Measurements from ENCODE around the gene WDFY2.
"Not testable (repeated sequence)": the region's sequence is repeated elsewhere in the genome, so short reads cannot be mapped to it uniquely, and the experiment has no call there.

WDFY2 gene

DNA sequence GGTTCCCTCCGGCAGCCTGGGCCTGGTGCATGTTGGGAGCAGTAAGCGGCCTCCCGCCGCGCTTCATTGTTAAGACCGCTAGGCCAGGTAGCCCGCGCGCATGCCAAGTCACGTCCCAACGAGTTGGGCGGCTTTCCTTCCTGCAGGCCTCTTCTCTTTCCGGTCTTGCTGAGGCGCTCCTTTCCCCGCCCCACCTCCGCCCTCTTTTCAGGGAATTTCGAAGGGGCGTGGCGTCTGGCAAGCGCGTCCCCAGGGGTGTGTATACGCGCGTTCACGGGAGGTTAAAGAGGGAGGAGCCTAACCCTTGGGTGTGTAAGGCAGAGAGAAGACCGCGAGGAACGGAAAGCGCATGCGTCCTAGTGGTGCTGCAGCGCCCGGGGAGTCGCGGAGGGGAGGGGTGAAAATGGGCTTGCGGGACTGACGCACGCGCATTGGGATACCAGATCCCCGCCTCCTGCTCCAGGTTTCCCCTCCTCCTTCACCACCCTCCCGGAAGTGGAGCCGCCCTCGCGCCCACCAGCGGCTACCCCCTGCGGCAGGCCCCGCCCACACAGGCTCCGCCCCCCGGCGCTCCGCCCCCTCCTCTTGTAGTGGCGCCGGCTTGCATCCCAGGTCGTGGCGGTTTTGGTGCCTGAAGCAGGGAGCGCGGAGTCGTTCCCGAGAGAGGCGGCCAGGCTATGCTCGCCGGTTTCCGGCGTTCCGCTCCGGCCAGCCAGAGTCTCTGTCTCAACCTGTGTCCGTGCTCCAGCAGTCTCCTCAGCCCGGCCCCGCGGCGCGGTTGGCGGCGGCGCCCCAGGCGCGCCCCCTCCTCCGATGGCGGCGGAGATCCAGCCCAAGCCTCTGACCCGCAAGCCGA, at the start of gene WDFY2:
WDFY2 (plus strand) TSS at position 588 of the 856 bp plus-strand sequence; CDS start at position 814, 226 bp downstream.
- DNase-seq (ENCODE audit: low read depth in 2 of 2) = peak; percentile 98 to 99

DNA sequence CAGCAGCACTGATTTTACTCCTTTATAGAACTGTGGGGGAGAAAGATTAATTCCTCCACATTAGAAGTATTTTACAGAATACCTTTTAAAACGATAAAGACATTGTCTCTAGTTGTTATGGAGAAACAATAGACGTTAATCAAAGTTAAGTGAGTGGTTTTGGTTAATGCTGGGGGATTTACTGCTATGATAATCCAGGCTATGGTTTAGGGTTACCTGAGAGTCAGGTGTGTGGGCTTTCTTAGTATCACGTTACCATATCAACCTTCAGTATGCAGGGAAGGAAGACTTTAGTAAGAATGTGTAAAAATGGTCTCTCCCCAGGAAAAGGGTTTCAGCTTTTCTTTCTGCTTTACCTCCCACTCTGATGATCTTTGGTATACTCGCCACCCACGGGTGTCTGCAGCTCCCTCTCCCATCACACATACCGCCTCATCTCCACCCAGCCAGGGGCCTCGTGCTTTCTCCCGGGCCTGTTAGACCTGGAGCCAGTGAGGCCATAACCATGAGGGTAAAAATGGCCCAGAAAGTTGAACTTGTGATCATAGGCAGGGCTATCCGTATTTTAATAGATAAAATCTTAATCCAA, 45.6 kb upstream of the WDFY2 start:
- DNase-seq (ENCODE audit: low read depth in 2 of 2) = no peak

GRCh38 chr13:51539887-51540286, 44.4 kb upstream of the WDFY2 start:
- no peak for DNase-seq (ENCODE audit: low read depth in 2 of 2)

- no peak for DNase-seq (ENCODE audit: low read depth in 2 of 2)
Observed at GRCh38 chr13:51541037-51541436, 43.2 kb upstream of the WDFY2 start.

DNA sequence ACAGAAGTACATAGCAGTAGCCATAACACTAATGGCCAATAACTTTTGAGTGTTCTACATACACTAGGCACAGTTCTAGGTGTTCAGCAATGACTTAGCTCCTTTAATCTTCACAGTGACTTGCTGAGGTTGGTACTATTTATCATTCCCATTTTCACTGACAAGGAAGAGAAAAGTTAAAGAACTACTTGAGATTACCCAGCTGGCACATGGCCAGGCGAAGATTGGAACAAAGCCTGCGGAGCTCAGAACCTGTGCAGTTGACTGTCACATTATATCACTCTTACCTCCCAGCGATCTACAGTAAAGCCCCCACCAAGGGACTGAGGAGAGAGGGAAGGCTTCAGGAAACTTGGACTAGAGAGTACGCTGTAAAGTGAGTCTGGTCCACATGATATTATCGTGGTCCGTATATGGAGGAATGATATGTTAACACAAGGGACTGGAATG, 42.4 kb upstream of the WDFY2 start:
- no peak for DNase-seq (ENCODE audit: low read depth in 2 of 2)

GRCh38 chr13:51542346-51543242, 41.7 kb upstream of the WDFY2 start:
- DNase-seq (ENCODE audit: low read depth in 2 of 2) = no peak

- DNase-seq (ENCODE audit: low read depth in 2 of 2) = not testable (repeated sequence)
Observed at GRCh38 chr13:51545446-51545845, 38.8 kb upstream of the WDFY2 start.

DNA sequence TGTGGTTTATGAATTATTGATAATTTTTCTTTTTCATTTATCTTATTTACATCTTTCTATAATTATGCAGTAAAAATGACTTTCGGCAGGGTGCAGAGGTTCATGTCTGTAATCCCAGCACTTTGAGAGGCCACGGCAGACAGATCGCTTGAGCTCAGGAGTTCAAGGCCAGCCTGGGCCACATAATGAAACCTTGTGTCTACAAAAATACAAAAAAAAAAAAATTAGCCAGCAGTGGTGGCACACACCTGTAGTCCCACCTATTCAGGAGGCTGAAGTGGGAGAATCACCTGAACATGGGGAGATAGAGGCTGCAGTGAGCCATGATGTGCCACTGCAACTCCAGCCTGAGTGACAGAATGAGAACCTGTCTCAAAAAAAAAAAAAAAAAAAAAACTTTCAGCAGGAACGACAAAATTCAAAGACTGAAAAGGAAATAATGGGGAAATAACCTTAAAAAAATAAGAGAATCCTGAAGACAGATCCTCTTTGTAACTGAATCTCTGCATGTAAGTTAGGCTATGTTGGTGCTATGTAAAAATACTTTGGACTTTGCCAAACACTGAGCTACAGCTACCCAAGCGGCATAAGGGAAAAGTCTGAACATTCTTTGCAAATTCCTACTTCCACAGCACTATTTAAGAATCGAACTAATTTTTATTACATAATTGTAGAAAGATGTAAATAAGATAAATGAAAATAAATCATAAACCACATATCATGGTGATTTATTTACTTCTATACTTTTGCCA, 36.7 kb upstream of the WDFY2 start:
- no peak for DNase-seq (ENCODE audit: low read depth in 2 of 2)

DNA sequence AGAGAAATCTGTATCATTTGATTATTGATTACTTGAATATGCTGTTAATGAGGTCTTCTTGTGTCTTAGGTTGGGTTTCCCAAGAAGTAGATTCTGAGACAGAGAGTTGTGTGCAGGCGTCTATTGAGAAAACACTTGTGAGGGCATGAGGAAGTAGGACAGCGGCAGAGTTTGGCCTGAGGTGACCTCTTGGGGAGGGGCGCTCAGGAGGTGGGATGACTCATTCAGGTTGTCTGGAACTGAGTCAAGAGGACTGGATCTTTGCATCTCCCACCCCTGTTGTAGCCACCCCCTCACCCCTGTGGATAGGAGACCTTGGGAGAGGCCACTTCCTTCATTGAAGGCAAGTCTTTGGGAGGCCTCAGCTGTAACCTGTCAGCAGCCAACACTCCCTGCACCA, 35.2 kb upstream of the WDFY2 start:
- DNase-seq (ENCODE audit: low read depth in 2 of 2) = no peak

DNA sequence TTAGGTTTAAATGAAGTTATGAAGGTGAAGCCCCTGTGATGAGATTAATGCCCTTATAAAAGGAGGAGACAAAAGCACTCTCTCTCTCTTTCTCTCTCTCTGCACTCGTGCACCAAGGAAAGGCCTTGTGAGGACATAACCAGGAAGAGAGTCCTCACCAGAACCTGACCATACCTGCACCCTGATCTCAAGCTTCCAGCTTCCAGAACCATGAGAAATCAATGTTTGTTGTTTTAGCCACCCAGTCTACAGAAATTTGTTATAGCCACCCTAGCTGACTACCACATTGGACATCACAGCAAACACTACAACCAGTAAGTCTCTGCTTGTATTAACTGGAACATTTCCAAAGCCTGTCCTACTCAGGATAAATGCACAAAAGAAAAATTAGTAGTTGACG, 34.7 kb upstream of the WDFY2 start:
- no peak for DNase-seq (ENCODE audit: low read depth in 2 of 2)

DNA sequence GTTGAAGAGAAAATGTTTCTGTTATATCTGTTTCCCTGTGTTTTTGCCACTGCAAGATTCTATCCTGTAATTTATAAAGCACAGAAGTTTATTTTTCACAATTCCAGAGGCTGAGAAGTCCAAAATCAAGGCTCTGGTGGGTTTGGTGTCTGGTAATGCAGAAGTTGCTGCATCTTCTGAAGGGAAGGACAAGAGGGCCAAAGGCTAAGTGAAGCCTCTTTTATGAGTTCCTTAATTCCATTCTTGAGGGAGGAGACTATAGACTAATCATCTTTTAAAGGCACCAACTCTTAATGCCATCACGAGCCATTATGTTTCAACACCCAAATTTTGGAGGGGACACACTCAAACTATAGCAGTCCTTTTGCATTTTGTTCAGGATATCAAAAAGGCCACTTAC, 34.1 kb upstream of the WDFY2 start:
- no peak for DNase-seq (ENCODE audit: low read depth in 2 of 2)

DNA sequence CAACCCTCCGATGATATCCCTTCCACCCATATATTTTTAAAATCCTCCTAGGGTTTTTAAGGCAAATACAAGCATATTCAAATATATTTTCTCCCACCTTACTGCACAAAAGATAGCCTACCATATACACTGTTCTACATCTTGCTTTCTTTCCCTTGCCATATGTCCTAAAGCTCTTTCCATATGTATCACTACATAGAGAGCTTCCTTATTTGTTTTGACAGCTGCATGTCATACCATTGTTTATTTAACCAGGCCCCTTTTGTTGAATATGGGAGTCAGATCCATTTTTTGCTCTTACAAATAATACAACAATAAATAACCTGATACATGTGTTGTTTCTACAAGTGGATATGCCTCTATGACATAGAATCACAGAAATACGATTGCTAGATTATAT, 32.8 kb upstream of the WDFY2 start:
- no peak for DNase-seq (ENCODE audit: low read depth in 2 of 2)

DNA sequence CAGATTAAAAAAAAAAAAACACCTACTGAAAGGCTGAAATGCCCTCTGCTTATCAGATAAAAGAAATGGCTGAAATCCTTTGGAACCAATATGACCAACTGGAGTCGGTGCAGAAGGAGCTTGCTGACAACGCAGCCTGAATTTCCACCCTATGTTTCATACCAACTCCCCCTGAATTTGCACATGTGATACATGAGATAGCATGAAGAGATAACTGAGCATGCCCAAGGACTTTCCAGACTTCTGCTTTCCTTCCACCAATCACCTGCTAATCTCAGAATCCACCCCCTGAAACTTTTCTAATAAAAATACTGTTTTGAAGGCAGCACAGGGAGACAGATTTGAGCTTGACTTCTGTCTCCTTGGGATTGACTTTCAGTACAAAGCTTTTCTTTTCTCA, 32.2 kb upstream of the WDFY2 start:
- no peak for DNase-seq (ENCODE audit: low read depth in 2 of 2)

- no peak for DNase-seq (ENCODE audit: low read depth in 2 of 2)
Observed at GRCh38 chr13:51553531-51553930, 30.7 kb upstream of the WDFY2 start.

DNA sequence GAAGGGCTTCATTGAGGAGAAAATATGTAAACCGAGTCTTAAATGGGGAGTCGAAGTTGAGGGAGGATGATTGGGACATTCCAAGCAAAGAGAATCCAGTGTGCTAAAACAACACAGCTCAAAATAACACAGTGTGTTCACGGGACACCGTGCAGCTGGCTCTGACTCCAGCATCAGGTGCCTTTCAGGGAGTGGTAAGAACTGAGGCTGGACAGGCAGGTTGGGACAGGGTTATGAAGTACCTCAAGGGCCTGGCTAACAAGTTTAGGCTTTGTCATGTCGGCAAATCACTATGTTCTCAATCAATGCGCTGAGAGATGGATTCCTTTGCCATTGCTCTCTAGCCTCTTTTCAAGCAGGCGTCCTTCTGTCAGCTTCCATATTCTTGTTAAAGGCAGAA, 27.5 kb upstream of the WDFY2 start:
- DNase-seq (ENCODE audit: low read depth in 2 of 2) = no peak

- DNase-seq (ENCODE audit: low read depth in 2 of 2) = no peak
Observed at GRCh38 chr13:51557438-51557837, 26.8 kb upstream of the WDFY2 start.

DNA sequence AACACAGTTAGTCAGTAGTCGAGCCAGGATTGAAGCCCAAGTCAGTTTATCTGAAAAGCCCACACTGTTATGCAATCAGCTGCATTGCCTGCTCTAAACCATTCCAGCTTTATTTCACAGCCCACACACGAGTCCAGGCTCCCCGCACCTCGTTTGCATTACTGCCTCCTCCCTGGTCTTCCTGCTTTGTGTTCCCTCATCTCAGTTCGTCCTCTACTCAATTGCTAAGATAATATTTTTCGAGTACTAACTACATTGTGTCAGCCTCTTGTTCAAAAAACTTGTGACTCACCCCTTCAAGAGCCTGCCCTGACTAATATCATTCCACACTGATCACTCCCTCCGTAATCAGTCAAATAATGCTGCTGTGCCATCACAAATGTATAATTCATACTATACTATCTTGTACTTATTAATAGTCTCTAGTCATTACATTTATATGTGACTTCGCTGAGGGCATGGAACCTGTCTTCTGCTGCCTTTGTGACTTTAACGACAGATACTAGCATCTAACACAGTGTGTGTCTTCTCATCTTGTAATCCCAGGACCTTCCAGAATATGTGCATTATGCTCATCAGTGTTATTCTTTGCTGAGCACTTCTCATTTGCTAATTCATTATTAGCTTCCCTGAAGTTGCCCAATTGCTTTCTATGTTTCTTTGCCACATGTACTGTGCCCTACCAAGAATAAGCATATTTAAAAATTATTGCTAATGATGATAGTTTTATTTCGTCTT, 26.2 kb upstream of the WDFY2 start:
- DNase-seq (ENCODE audit: low read depth in 2 of 2) = no peak

GRCh38 chr13:51559946-51560735, 24.1 kb upstream of the WDFY2 start:
- DNase-seq (ENCODE audit: low read depth in 2 of 2) = no peak

GRCh38 chr13:51562011-51562671, 22.1 kb upstream of the WDFY2 start:
- peak in 1 of 2 donors; percentile 24 for DNase-seq (ENCODE audit: low read depth in 2 of 2)

All from stimulated activated CD8-positive, alpha-beta memory T cell treated with anti-CD3 and anti-CD28 coated beads, Interleukin-15, amount 100 ng/mL, for 48 hours (primary cell).